ENCODE data around the gene VPS35. TPM values are rescaled to one million over a fixed set of nuclear protein-coding genes. Genes with fewer than 3 reads are reported as not detected.

The VPS35 gene
- total RNA-seq, 1 donor = 159 TPM

GRCh38 chr16:46648656-46649055 lies 40.3 kb downstream of the VPS35 start:
- Histone ChIP-seq H3K36me3 (ENCODE audit: insufficient read depth, low read length) (no peaks in the 10 kb centered on the region), H4K20me1 (ENCODE audit: insufficient read depth, low read length) (no peaks in the 10 kb centered on the region), H3K27ac (ENCODE audit: low read depth, low read length) (no peak overlapping the region), H2AFZ (ENCODE audit: low read length) (no peak overlapping the region), H3K9me3 (ENCODE audit: low read depth, low read length) (no peaks in the 10 kb centered on the region), H3K27me3 (ENCODE audit: insufficient read depth, low read length) (no peaks in the 10 kb centered on the region), H3K4me2 (ENCODE audit: insufficient read depth, low read length) (no peak overlapping the region), H3K4me3 (ENCODE audit: insufficient read depth, low read length) (no peak overlapping the region), H3K4me1 (ENCODE audit: insufficient read depth, low read length) (no peaks in the 10 kb centered on the region), H3K79me2 (ENCODE audit: insufficient read depth, low read length) (no peaks in the 10 kb centered on the region)
- TF ChIP-seq CTCF (IDR thresholded peaks at IDR 0.05; ENCODE audit: extremely low read depth, low read depth, low read length) = no peak
- no peak for DNase-seq (ENCODE audit: insufficient read length, low spot score, missing footprints)

- DNase-seq (ENCODE audit: insufficient read length, low spot score, missing footprints) = peak; percentile 52
- Histone ChIP-seq H3K27ac (ENCODE audit: low read depth, low read length) (no peak overlapping the region), H3K4me2 (ENCODE audit: insufficient read depth, low read length) (peak overlapping the region; percentile 47)
Observed at GRCh38 chr16:46638947-46639925, 49.7 kb downstream of the VPS35 start.

GRCh38 chr16:46632778-46633733 lies 55.9 kb downstream of the VPS35 start:
- Histone ChIP-seq H3K36me3 (ENCODE audit: insufficient read depth, low read length) (no peaks in the 10 kb centered on the region), H3K27ac (ENCODE audit: low read depth, low read length) (no peak overlapping the region), H3K4me3 (ENCODE audit: insufficient read depth, low read length) (peak overlapping the region; percentile 40), H3K9me3 (ENCODE audit: low read depth, low read length) (no peaks in the 10 kb centered on the region), H3K27me3 (ENCODE audit: insufficient read depth, low read length) (no peaks in the 10 kb centered on the region), H3K4me1 (ENCODE audit: insufficient read depth, low read length) (peaks cover 12% of the 10 kb centered on the region), H2AFZ (ENCODE audit: low read length) (peak overlapping the region; percentile 28), H3K79me2 (ENCODE audit: insufficient read depth, low read length) (no peaks in the 10 kb centered on the region), H3K4me2 (ENCODE audit: insufficient read depth, low read length) (peak overlapping the region; percentile 70), H4K20me1 (ENCODE audit: insufficient read depth, low read length) (no peaks in the 10 kb centered on the region)
- DNase-seq (ENCODE audit: insufficient read length, low spot score, missing footprints) = no peak
- TF ChIP-seq CTCF (IDR thresholded peaks at IDR 0.05; ENCODE audit: extremely low read depth, low read depth, low read length) = no peak

More at GRCh38 chr16:46638947-46639925, 49.7 kb downstream of the VPS35 start:
- no peak for TF ChIP-seq CTCF (IDR thresholded peaks at IDR 0.05; ENCODE audit: extremely low read depth, low read depth, low read length)
- Histone ChIP-seq H3K27me3 (ENCODE audit: insufficient read depth, low read length) (no peaks in the 10 kb centered on the region), H2AFZ (ENCODE audit: low read length) (no peak overlapping the region), H3K36me3 (ENCODE audit: insufficient read depth, low read length) (no peaks in the 10 kb centered on the region), H3K4me1 (ENCODE audit: insufficient read depth, low read length) (peaks cover 4% of the 10 kb centered on the region), H3K79me2 (ENCODE audit: insufficient read depth, low read length) (no peaks in the 10 kb centered on the region), H4K20me1 (ENCODE audit: insufficient read depth, low read length) (no peaks in the 10 kb centered on the region), H3K9me3 (ENCODE audit: low read depth, low read length) (no peaks in the 10 kb centered on the region), H3K4me3 (ENCODE audit: insufficient read depth, low read length) (no peak overlapping the region)

Measured in osteoblast (primary cell).